Measurements from ENCODE around the gene BRWD1.

The BRWD1 gene

GRCh38 chr21:39159342-39160063, 153.9 kb downstream of the BRWD1 start:
- TF ChIP-seq CTCF (IDR thresholded peaks at IDR 0.05), result no peak

GRCh38 chr21:39156024-39156423, 157.4 kb downstream of the BRWD1 start:
- TF ChIP-seq CTCF (IDR thresholded peaks at IDR 0.05), result no peak

- TF ChIP-seq CTCF (IDR thresholded peaks at IDR 0.05), result no peak
These were observed 157.9 kb downstream of the BRWD1 start for GRCh38 chr21:39155578-39155977.

- no peak for TF ChIP-seq CTCF (IDR thresholded peaks at IDR 0.05)
These were observed 159.6 kb downstream of the BRWD1 start for GRCh38 chr21:39153842-39154241.

- TF ChIP-seq CTCF (IDR thresholded peaks at IDR 0.05), result peak; percentile 60
These were observed 160.1 kb downstream of the BRWD1 start for GRCh38 chr21:39153373-39153772.

GRCh38 chr21:39152271-39152670, 161.2 kb downstream of the BRWD1 start:
- TF ChIP-seq CTCF (IDR thresholded peaks at IDR 0.05), result no peak

- TF ChIP-seq CTCF (IDR thresholded peaks at IDR 0.05), result no peak
These were observed 162.6 kb downstream of the BRWD1 start for GRCh38 chr21:39150877-39151276.

GRCh38 chr21:39150316-39150715, 163.1 kb downstream of the BRWD1 start:
- TF ChIP-seq CTCF (IDR thresholded peaks at IDR 0.05), result no peak

Data from LNCAP (cell line).